HFFc6 (cell line): Measurements from ENCODE around the gene CRTAC1. TPM values are rescaled to one million over a fixed set of nuclear protein-coding genes. Genes with fewer than 3 reads are reported as not detected.

Source experiments
- DNase-seq: peaks from one replicate; pipeline ENCODE4 v3.0.0-alpha.2; 2018
- H3K27ac Mint-ChIP-seq: 2 replicates; pipeline ENCODE4 v1.8.0; 2020; ENCODE audit warnings: mild to moderate bottlenecking, mixed read lengths
- H3K27me3 Mint-ChIP-seq: 2 replicates; pipeline ENCODE4 v1.8.0; 2021; ENCODE audit warnings: mild to moderate bottlenecking, moderate library complexity, mixed read lengths; ENCODE audit not compliant: insufficient read depth
- H3K36me3 Mint-ChIP-seq: 2 replicates; pipeline ENCODE4 v1.8.0; 2021; ENCODE audit warnings: low read depth, mixed read lengths
- H3K4me1 Mint-ChIP-seq: 2 replicates; pipeline ENCODE4 v1.8.0; 2020; ENCODE audit warnings: low read depth, mixed read lengths
- H3K4me3 Mint-ChIP-seq: 2 replicates; pipeline ENCODE4 v1.8.0; 2020; ENCODE audit warnings: mild to moderate bottlenecking, moderate library complexity, mixed read lengths
- H3K9me3 Mint-ChIP-seq: 2 replicates; pipeline ENCODE4 v1.8.0; 2020; ENCODE audit warnings: mild to moderate bottlenecking, mixed read lengths
- CTCF ChIP-seq: fragments of 200-600 bp; sonication (generic); IDR thresholded peaks from 2 replicates; pipeline ENCODE4 v1.5.0; 2021; ENCODE audit warnings: antibody characterized with exemption, mild to moderate bottlenecking
- total RNA-seq, 6 experiments: library from RNA; stranded (reverse); fragmentation: NEBNext Ultra II Directional; extraction: Animal tissue kit (Norgen Biotek cat#: 25700); gene quantifications; 2 replicates in 1 of 6; 3 replicates in 5 of 6; pipeline ENCODE4 v1.2.3, GENCODE V29; 2021

Gene CRTAC1
- total RNA-seq, 6 experiments from 2014 or later, result not detected

DNA sequence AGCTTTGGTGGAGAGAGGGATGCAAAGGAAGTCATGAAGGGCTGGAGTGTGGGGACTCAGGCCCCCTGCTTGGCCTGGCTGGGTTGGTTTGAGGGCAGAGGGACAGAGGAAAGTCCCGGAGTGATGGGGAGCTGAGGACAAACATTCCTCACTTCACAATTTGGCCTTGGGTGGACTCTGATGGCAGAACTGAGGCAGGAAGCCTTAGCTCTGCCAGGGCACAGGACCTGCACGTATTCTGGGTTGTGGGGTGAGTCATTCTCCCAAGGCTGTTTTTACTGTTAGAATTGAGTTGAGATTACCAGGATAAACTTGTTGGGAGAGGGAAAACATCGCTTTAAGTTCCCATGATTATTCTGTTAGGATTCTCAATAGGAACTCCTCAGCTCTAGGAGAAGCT lies 178.1 kb downstream of the CRTAC1 start:
- Mint-ChIP-seq H3K27ac (no peak overlapping the region), H3K36me3 (no peaks in the 10 kb centered on the region), H3K27me3 (peaks cover 23% of the 10 kb centered on the region), H3K4me3 (no peak overlapping the region), H3K4me1 (peaks cover 5% of the 10 kb centered on the region), H3K9me3 (no peaks in the 10 kb centered on the region)
- DNase-seq, result no peak
- TF ChIP-seq CTCF, result no peak

DNA sequence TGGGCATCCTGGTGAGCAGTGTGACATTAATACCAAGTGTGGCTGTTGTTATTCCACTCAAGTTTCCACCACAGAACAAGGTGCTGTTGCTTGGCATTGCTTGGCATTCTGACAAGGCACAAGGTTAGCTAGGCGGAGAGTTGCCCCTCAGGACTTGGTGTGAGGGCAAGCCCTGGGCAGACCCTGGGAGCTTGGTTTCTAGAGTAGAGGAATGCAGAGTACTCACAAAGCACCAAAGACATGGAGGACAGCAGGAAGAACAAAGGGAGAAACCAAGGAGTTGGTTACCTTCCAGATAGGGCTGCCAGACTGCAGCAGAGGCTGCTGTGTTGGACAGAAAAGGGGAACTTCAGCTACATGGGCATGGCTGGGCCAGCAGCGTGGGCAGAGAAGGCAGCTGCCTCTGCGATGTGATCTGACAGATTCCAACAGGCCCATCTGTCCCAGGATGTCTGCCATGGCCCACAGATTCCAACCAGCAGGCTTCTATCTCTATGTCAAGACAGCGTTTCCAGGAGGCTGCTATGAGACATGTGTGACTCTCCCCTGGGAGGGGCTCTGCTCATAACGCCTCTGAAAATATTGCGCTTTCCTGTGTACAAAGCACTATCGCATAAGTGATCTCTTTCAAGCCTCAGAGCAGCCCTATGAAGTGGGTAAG lies 178.9 kb downstream of the CRTAC1 start:
- Mint-ChIP-seq H3K4me3 (no peak overlapping the region), H3K27me3 (peaks cover 29% of the 10 kb centered on the region), H3K4me1 (peaks cover 5% of the 10 kb centered on the region), H3K36me3 (no peaks in the 10 kb centered on the region), H3K9me3 (no peaks in the 10 kb centered on the region), H3K27ac (no peak overlapping the region)
- no peak for TF ChIP-seq CTCF
- no peak for DNase-seq

DNA sequence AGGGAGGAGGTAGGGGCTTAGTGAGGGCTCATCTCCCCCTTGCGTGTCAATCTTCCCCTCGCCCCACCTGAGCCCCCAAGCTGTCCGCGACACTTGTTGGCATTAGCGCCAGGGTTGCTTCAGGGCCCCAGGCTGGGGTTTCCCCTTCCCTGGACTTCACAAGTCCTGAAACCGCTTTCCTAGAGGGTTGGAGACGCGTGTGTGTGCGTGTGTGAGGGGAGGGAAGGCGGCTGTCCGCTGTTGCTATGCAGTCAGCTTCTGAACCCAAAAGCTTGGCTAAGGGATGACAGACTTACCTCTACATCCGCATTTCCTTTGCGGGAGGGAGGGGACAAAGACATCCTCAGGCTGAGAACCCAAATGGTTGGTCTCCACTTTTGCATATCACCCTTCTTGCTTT lies 180.0 kb downstream of the CRTAC1 start:
- Mint-ChIP-seq H3K4me3 (no peak overlapping the region; the same call in 1 of the 2 replicates), H3K27me3 (peaks cover 29% of the 10 kb centered on the region), H3K9me3 (no peaks in the 10 kb centered on the region), H3K27ac (no peak overlapping the region), H3K36me3 (no peaks in the 10 kb centered on the region), H3K4me1 (peaks cover 5% of the 10 kb centered on the region)
- no peak for TF ChIP-seq CTCF
- DNase-seq, result no peak

DNA sequence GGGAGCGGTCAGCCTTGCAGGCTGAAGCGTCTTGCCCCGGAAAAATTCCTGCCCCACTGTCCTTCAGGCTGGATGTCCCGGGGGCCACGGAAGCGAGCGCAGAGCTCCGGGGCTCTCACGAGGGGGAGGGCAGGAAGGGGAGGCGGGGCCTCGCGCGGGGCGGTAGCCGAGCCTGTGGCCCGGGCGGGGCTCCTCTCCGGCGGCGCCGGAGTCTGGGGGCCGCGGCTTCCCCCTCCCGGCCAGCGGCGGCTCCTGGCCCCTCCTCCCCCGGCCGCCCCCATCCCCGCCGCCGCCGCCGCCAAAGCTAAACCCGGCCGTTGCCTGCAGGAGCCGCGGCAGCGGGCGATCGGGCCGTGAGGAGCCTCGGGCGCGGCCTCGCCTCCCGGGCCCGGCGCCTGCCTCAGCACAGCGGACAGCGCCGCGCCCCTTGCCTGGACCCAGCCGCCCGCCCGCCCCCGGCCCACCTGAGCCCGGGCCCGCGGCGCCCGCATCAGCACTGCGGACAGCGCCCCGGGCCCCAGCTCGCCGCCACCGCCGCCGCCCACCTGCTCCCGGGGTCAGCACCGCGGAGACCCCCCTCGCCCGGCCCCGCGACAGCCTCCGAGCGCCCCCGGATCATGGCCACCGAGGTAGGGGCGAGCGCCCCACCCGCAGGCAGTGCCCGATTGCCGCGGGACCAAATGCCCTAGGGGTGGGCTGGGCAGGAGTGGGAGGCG lies 180.6 kb downstream of the CRTAC1 start, which contains the start of gene GOLGA7B:
TSS of gene GOLGA7B (plus strand) at position 157 of the 716 bp plus-strand sequence. CDS start at position 618, 461 bp downstream.
- Mint-ChIP-seq H3K4me1 (peaks cover 5% of the 10 kb centered on the region), H3K9me3 (no peaks in the 10 kb centered on the region), H3K4me3 (peak within 1 kb of the TSS; percentile 52), H3K27ac (no peak within 1 kb of the TSS), H3K27me3 (peaks cover 29% of the 10 kb centered on the region), H3K36me3 (no peaks in the 10 kb centered on the region)
- TF ChIP-seq CTCF, result no peak
- DNase-seq, result no peak

- no peak for TF ChIP-seq CTCF
- no peaks in the 10 kb centered on the region for H3K9me3 Mint-ChIP-seq
- H3K27ac Mint-ChIP-seq, result no peak overlapping the region
- H3K4me1 Mint-ChIP-seq, result peaks cover 5% of the 10 kb centered on the region
- no peaks in the 10 kb centered on the region for H3K36me3 Mint-ChIP-seq
- H3K4me3 Mint-ChIP-seq, result peak overlapping the region; percentile 52
- DNase-seq, result no peak
- H3K27me3 Mint-ChIP-seq, result peaks cover 27% of the 10 kb centered on the region
Measured at GRCh38 chr10:97849103-97849686, 181.2 kb downstream of the CRTAC1 start.
